ENCODE results near the gene CNNM1. TPM values are rescaled to one million over a fixed set of nuclear protein-coding genes. Genes with fewer than 3 reads are reported as not detected.

The CNNM1 gene
- total RNA-seq, 1 donor from 2014 or later: 2.5 TPM

DNA sequence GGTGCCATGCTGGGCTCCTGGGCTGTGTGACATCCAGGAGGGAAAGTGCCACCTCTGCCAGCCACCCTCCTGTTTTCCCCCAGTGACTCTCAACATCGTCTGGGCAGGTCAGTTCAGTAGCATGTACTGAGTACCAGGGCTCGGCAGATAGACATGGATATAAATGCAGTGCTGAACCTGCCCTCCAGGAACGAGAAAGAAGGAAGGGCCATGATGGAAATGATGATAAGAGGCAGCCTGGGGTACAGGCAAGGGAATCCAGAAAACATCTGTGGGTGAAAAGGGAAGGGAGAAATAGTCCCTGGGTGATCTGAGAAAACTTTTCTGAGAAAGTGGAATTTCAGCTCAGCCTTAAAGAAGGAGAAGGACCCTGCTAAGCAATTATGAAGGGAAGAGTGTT, 12.1 kb downstream of the CNNM1 start:
- H3K4me1 ChIP-seq (ENCODE audit: insufficient read depth, low read length): peaks cover 7% of the 10 kb centered on the region
- no peak overlapping the region for H3K4me3 ChIP-seq (ENCODE audit: insufficient read depth, low read depth, low read length)
- H3K27ac Mint-ChIP-seq (ENCODE audit: unreplicated experiment): no peak overlapping the region
- no peaks in the 10 kb centered on the region for H3K79me2 ChIP-seq (ENCODE audit: insufficient read depth, low read length)
- FAIRE-seq (no peak), DNase-seq (ENCODE audit: low read depth) (no peak)
- H3K9me3 ChIP-seq (ENCODE audit: insufficient read depth, low read depth, low read length): no peaks in the 10 kb centered on the region
- no peak overlapping the region for H3K9ac ChIP-seq (ENCODE audit: low read length)
- H2AFZ ChIP-seq (ENCODE audit: low read depth, low read length): no peak overlapping the region
- H3K27me3 ChIP-seq (ENCODE audit: insufficient read depth, low read length): no peaks in the 10 kb centered on the region
- H3K36me3 Mint-ChIP-seq (ENCODE audit: low read depth, unreplicated experiment): peaks cover 1% of the 10 kb centered on the region
- no peaks in the 10 kb centered on the region for H3K36me3 ChIP-seq (ENCODE audit: insufficient read depth, low read length)
- H3K27ac ChIP-seq (ENCODE audit: low read depth, low read length): no peak overlapping the region
- H3K4me1 Mint-ChIP-seq (ENCODE audit: low read depth, unreplicated experiment): peaks cover 29% of the 10 kb centered on the region
- H3K27me3 Mint-ChIP-seq (ENCODE audit: low read depth, unreplicated experiment): no peaks in the 10 kb centered on the region
- H4K20me1 ChIP-seq (ENCODE audit: insufficient read depth, low read length): no peaks in the 10 kb centered on the region
- no peaks in the 10 kb centered on the region for H3K9me3 Mint-ChIP-seq (ENCODE audit: unreplicated experiment)
- no peak overlapping the region for H3K4me3 Mint-ChIP-seq (ENCODE audit: unreplicated experiment)
- TF ChIP-seq, protein P1, sequence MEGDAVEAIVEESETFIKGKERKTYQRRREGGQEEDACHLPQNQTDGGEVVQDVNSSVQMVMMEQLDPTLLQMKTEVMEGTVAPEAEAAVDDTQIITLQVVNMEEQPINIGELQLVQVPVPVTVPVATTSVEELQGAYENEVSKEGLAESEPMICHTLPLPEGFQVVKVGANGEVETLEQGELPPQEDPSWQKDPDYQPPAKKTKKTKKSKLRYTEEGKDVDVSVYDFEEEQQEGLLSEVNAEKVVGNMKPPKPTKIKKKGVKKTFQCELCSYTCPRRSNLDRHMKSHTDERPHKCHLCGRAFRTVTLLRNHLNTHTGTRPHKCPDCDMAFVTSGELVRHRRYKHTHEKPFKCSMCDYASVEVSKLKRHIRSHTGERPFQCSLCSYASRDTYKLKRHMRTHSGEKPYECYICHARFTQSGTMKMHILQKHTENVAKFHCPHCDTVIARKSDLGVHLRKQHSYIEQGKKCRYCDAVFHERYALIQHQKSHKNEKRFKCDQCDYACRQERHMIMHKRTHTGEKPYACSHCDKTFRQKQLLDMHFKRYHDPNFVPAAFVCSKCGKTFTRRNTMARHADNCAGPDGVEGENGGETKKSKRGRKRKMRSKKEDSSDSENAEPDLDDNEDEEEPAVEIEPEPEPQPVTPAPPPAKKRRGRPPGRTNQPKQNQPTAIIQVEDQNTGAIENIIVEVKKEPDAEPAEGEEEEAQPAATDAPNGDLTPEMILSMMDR (IDR thresholded peaks at IDR 0.05; ENCODE audit: insufficient read depth, low read depth, low read length): no peak
- no peak for TF ChIP-seq EZH2 (IDR thresholded peaks at IDR 0.05; ENCODE audit: insufficient read depth, low read length)
- no peak overlapping the region for H3K4me2 ChIP-seq (ENCODE audit: low read length)

DNA sequence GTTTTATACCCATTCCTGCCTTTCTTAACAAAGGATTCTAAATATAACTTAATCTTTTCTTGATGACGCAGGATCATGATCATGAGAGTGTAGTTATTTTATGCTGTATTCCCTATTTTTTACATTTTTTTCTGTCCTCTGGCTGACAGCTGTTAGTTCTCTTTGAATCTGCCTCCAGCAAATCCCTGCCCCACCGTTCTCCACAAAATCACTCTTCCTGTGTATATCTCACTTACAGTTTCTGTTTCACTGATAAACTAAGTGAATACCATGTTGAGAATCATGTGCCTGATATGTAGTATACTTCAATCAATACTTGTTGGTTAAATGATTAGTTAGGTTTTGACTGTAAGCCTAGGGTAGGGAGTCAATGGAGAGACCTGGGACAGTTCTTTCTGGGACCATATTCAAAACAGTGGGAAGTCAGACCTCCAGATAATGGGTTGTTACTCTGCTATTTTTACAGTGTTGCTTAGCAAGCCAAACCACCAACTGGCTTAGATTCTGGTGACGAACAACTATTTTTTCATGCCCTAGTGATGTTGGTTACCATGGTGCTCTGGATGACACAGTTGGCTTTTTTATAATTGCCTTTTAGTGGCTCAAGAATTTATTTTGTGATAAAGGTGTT, 12.8 kb downstream of the CNNM1 start:
- Mint-ChIP-seq H3K36me3 (ENCODE audit: low read depth, unreplicated experiment) (peaks cover 1% of the 10 kb centered on the region), H3K4me1 (ENCODE audit: low read depth, unreplicated experiment) (peaks cover 31% of the 10 kb centered on the region), H3K4me3 (ENCODE audit: unreplicated experiment) (no peak overlapping the region), H3K27ac (ENCODE audit: unreplicated experiment) (peak overlapping the region; percentile 34), H3K27me3 (ENCODE audit: low read depth, unreplicated experiment) (no peaks in the 10 kb centered on the region), H3K9me3 (ENCODE audit: unreplicated experiment) (no peaks in the 10 kb centered on the region)
- H3K9me3 ChIP-seq (ENCODE audit: insufficient read depth, low read depth, low read length): no peaks in the 10 kb centered on the region
- DNase-seq (ENCODE audit: low read depth): peak; percentile 49
- no peaks in the 10 kb centered on the region for H3K79me2 ChIP-seq (ENCODE audit: insufficient read depth, low read length)
- no peaks in the 10 kb centered on the region for H3K27me3 ChIP-seq (ENCODE audit: insufficient read depth, low read length)
- no peaks in the 10 kb centered on the region for H3K36me3 ChIP-seq (ENCODE audit: insufficient read depth, low read length)
- TF ChIP-seq, protein P1 (IDR thresholded peaks at IDR 0.05; ENCODE audit: insufficient read depth, low read depth, low read length): no peak
- no peak for TF ChIP-seq EZH2 (IDR thresholded peaks at IDR 0.05; ENCODE audit: insufficient read depth, low read length)
- H3K27ac ChIP-seq (ENCODE audit: low read depth, low read length): no peak overlapping the region
- H3K9ac ChIP-seq (ENCODE audit: low read length): no peak overlapping the region
- H3K4me3 ChIP-seq (ENCODE audit: insufficient read depth, low read depth, low read length): no peak overlapping the region
- H2AFZ ChIP-seq (ENCODE audit: low read depth, low read length): no peak overlapping the region
- H3K4me2 ChIP-seq (ENCODE audit: low read length): no peak overlapping the region
- H4K20me1 ChIP-seq (ENCODE audit: insufficient read depth, low read length): no peaks in the 10 kb centered on the region
- H3K4me1 ChIP-seq (ENCODE audit: insufficient read depth, low read length): peaks cover 7% of the 10 kb centered on the region
- no peak for FAIRE-seq

DNA sequence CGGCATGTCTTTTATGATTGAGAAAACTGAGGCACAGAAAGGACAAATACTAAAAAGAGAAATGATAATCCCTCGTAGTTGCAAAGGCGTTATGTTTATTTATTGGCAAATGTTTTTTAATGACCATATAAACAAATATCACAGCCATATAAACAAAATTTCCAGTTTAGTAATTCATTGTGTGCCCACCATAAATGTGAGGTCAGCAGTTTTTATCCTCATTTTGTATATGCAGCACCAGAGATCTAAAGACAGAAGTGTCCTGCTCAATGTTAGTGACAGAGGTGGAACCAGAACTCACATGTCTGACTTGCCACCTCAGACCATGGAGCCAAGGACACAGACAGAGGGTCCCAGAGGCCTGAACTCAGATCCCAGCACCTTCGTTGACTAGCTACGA, 14.1 kb downstream of the CNNM1 start:
- H3K4me2 ChIP-seq (ENCODE audit: low read length): no peak overlapping the region
- no peaks in the 10 kb centered on the region for H3K9me3 Mint-ChIP-seq (ENCODE audit: unreplicated experiment)
- no peaks in the 10 kb centered on the region for H3K27me3 Mint-ChIP-seq (ENCODE audit: low read depth, unreplicated experiment)
- peaks cover 1% of the 10 kb centered on the region for H3K36me3 Mint-ChIP-seq (ENCODE audit: low read depth, unreplicated experiment)
- no peak for FAIRE-seq
- no peaks in the 10 kb centered on the region for H3K9me3 ChIP-seq (ENCODE audit: insufficient read depth, low read depth, low read length)
- H2AFZ ChIP-seq (ENCODE audit: low read depth, low read length): no peak overlapping the region
- TF ChIP-seq, protein P1 (IDR thresholded peaks at IDR 0.05; ENCODE audit: insufficient read depth, low read depth, low read length): no peak
- TF ChIP-seq EZH2 (IDR thresholded peaks at IDR 0.05; ENCODE audit: insufficient read depth, low read length): no peak
- no peaks in the 10 kb centered on the region for H3K79me2 ChIP-seq (ENCODE audit: insufficient read depth, low read length)
- H3K27ac ChIP-seq (ENCODE audit: low read depth, low read length): no peak overlapping the region
- no peaks in the 10 kb centered on the region for H4K20me1 ChIP-seq (ENCODE audit: insufficient read depth, low read length)
- no peak for DNase-seq (ENCODE audit: low read depth)
- H3K4me3 ChIP-seq (ENCODE audit: insufficient read depth, low read depth, low read length): no peak overlapping the region
- H3K9ac ChIP-seq (ENCODE audit: low read length): no peak overlapping the region
- no peaks in the 10 kb centered on the region for H3K27me3 ChIP-seq (ENCODE audit: insufficient read depth, low read length)
- H3K36me3 ChIP-seq (ENCODE audit: insufficient read depth, low read length): no peaks in the 10 kb centered on the region
- H3K4me1 Mint-ChIP-seq (ENCODE audit: low read depth, unreplicated experiment): peaks cover 23% of the 10 kb centered on the region
- H3K4me3 Mint-ChIP-seq (ENCODE audit: unreplicated experiment): no peak overlapping the region
- no peak overlapping the region for H3K27ac Mint-ChIP-seq (ENCODE audit: unreplicated experiment)
- peaks cover 7% of the 10 kb centered on the region for H3K4me1 ChIP-seq (ENCODE audit: insufficient read depth, low read length)

Data from astrocyte (in vitro differentiated cells and primary cell).